Myocyte (in vitro differentiated cells): Measurements from ENCODE around the gene CDK6. TPM values are rescaled to one million over a fixed set of nuclear protein-coding genes. Genes with fewer than 3 reads are reported as not detected.

Source experiments
- total RNA-seq: library from RNA; depleted of rRNA; stranded (reverse); fragments of >200 nt; gene quantifications from 2 replicates; pipeline ENCODE4 v1.2.3, GENCODE V29; 2014

CDK6 gene
- total RNA-seq, 1 donor from 2014 or later, result 124 TPM

Other genes with a start within 250 kb of the CDK6 start
- gene FAM133B, start 246.2 kb downstream of the CDK6 start, total RNA-seq, result 23.9 and 26.9 TPM in 2 replicates